Karpas-422 (cell line): ENCODE measurements around the gene AQP1. TPM values are rescaled to one million over a fixed set of nuclear protein-coding genes. Genes with fewer than 3 reads are reported as not detected.

Experiments used
- DNase-seq: peaks from one replicate; pipeline ENCODE4 v3.0.0-alpha.2; 2015
- H2AFZ ChIP-seq: fragments of 200-600 bp; sonication (generic); 2 replicates; pipeline ENCODE4 v1.6.1; 2014; ENCODE audit warnings: antibody characterized with exemption, low read length, mixed read lengths
- H3K27ac ChIP-seq: fragments of 200-600 bp; sonication (generic); 2 replicates; pipeline ENCODE4 v1.5.1; 2014; ENCODE audit warnings: mild to moderate bottlenecking, low read length, moderate library complexity
- H3K27me3 ChIP-seq: fragments of 200-600 bp; sonication (generic); 2 replicates; pipeline ENCODE4 v1.6.1; 2014; ENCODE audit warnings: low read length, mixed read lengths
- H3K36me3 ChIP-seq: fragments of 200-600 bp; sonication (generic); 2 replicates; pipeline ENCODE4 v1.6.1; 2014; ENCODE audit warnings: low read length, mixed read lengths; ENCODE audit not compliant: insufficient read depth
- H3K4me1 ChIP-seq: fragments of 200-600 bp; sonication (generic); 2 replicates; pipeline ENCODE4 v1.6.1; 2014; ENCODE audit warnings: mild to moderate bottlenecking, low read length, mixed read lengths
- H3K4me2 ChIP-seq: fragments of 200-600 bp; sonication (generic); 2 replicates; pipeline ENCODE4 v1.6.1; 2014; ENCODE audit warnings: low read length, low read depth, mild to moderate bottlenecking; ENCODE audit not compliant: poor library complexity, severe bottlenecking
- H3K4me3 ChIP-seq: fragments of 200-600 bp; sonication (generic); 2 replicates; pipeline ENCODE4 v1.5.1; 2014; ENCODE audit warnings: mild to moderate bottlenecking, antibody characterized with exemption, low read length, mixed read lengths
- H3K79me2 ChIP-seq: fragments of 200-600 bp; sonication (generic); 2 replicates; pipeline ENCODE4 v1.6.1; 2014; ENCODE audit warnings: mild to moderate bottlenecking, low read length, mixed read lengths
- H3K9ac ChIP-seq: fragments of 200-600 bp; sonication (generic); 2 replicates; pipeline ENCODE4 v1.6.0; 2014; ENCODE audit warnings: low read length
- H3K9me2 ChIP-seq: fragments of 200-600 bp; sonication (generic), shearing (Covaris generic); replicated peaks from 2 replicates; pipeline ENCODE4 v1.6.0; 2014; ENCODE audit warnings: mild to moderate bottlenecking, low read length, moderate library complexity; ENCODE audit not compliant: insufficient read depth
- H3K9me3 ChIP-seq: fragments of 300-700, 200-600 bp; sonication (generic); 2 replicates; pipeline ENCODE4 v1.6.1; 2014; ENCODE audit warnings: low read length, mixed read lengths
- H4K20me1 ChIP-seq: fragments of 200-600 bp; sonication (generic); 2 replicates; pipeline ENCODE4 v1.6.1; 2014; ENCODE audit warnings: mild to moderate bottlenecking, antibody characterized with exemption, low read length, low read depth; ENCODE audit not compliant: insufficient read depth
- total RNA-seq: library from RNA; depleted of rRNA; stranded (reverse); fragments of >200 nt; shearing (Covaris generic); gene quantifications from 2 replicates; pipeline ENCODE4 v1.2.3, GENCODE V29; 2014; ENCODE audit warnings: low replicate concordance

AQP1 gene
- total RNA-seq, 1 experiment from 2014 or later: 0.82 TPM

DNA sequence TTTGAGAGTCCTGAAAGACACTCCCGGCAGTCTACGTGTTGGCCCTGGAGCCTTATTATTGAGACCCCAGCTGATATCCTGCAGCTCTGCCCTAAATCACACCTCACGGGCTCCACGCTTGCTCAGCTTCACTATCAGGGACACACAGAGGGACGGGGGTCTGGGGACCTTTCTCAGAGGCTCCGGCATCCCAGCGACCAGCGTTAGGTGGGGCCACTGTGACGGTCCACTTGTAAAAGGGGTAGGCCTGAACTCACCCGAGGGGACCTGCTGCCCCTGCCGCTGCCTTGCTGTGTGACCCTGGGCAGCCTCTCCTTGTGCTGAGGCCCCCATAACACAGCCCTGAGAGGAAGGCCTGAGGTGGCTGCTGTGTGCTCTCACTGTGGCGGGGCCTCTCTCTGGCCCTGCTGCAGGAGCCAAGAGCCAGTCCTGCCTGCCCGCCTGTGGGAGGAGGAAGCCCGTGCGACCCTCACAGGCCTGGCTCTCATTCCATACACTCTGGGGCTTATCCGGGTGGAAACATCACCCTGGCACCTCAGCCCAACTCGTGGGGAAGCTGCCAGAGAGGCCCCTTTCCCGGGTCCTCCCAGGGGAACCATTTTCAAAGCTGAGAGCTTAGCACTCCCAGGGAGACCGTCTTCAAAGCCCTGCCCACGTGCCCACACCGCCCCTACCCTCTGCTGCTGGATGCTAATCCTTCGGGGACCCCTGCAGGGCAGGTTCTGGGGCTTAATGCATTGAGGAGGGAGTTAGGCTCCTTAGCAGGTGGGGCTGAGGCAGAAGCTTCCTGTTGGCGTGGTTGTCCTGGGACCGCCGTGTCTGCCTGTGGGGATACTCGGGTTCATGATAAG is 21.7 kb downstream of the AQP1 start:
- Histone ChIP-seq H3K36me3 (no peaks in the 10 kb centered on the region), H4K20me1 (no peaks in the 10 kb centered on the region), H3K4me3 (no peak overlapping the region), H3K9me3 (no peaks in the 10 kb centered on the region), H3K4me1 (peaks cover 3% of the 10 kb centered on the region; the same call in 1 of the 2 replicates), H3K9ac (no peak overlapping the region), H3K9me2 (no peaks in the 10 kb centered on the region), H3K79me2 (no peaks in the 10 kb centered on the region), H3K27me3 (no peaks in the 10 kb centered on the region), H3K27ac (no peak overlapping the region), H2AFZ (no peak overlapping the region), H3K4me2 (no peak overlapping the region)
- no peak for DNase-seq

DNA sequence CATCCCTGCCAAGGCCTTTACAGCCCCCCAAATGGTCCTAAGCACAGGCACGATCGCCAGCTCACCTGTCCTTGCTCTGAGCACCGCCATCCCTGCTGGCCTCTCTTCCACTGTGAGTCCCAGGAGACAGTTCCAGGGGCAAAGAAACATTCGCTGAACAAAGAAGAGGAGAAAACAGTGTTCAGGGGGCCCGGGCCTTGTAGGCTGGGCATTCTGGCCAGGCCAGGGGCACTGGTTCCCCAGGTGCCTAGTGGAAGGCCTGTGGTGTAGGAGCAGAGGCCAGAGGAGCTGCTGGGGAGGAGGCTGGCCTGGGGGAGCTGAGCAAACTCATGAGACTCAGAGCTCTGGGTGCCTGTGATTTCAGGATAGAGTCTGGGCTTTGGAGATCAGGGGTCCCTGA is 22.6 kb downstream of the AQP1 start:
- no peak for DNase-seq
- H3K4me1 ChIP-seq: peaks cover 3% of the 10 kb centered on the region; the same call in 1 of the 2 replicates

DNA sequence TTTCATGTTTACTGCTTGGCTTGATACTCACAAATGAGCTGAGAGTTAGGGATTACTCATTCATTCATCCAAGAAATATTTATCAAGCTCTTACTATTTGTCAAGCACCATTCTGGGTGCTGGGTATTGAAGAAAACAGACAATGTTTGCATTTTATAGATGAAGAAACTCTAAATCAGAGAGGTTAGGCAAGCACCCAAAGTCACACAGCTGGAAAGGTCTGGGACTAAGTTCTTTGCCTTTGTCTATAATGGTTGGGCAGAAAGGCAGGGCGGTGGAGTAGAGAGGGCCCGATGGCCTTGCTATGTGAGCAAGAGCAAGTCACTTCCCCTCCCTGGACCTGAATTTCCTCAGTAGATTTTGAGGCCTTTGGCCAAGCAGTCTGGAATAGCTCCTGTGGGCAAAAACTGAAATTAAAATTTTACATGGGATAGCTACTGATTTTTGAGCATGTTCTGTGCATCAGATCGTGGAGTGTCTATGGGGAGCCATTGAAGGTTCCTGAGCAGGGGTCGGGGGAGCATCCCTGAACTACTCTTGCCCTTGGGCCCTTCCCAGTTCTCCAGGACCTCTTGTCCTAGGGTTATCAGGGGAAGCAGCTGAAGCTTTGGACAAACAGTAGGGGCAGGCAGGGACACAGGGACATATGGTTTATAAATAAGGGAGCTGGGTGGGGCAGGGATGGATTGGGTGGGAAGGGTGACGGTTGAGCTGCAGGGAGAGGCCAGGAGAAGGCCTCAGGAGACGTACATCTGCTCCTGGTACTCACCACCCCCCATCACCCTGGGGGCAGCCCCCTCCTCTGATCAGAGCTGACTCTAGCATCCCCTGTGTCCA is 23.3 kb downstream of the AQP1 start:
- Histone ChIP-seq H3K36me3 (no peaks in the 10 kb centered on the region), H2AFZ (no peak overlapping the region), H3K27ac (no peak overlapping the region), H3K4me1 (peaks cover 3% of the 10 kb centered on the region; the same call in 1 of the 2 replicates), H3K9ac (no peak overlapping the region), H3K9me2 (no peaks in the 10 kb centered on the region), H3K79me2 (no peaks in the 10 kb centered on the region), H4K20me1 (no peaks in the 10 kb centered on the region), H3K4me2 (no peak overlapping the region), H3K9me3 (no peaks in the 10 kb centered on the region), H3K4me3 (no peak overlapping the region), H3K27me3 (no peaks in the 10 kb centered on the region)
- DNase-seq: no peak

More for the DNA sequence above, 22.6 kb downstream of the AQP1 start:
- H4K20me1 ChIP-seq: no peaks in the 10 kb centered on the region
- no peak overlapping the region for H3K9ac ChIP-seq
- H3K9me2 ChIP-seq: no peaks in the 10 kb centered on the region
- no peak overlapping the region for H3K4me3 ChIP-seq
- H3K9me3 ChIP-seq: no peaks in the 10 kb centered on the region
- no peaks in the 10 kb centered on the region for H3K36me3 ChIP-seq
- no peaks in the 10 kb centered on the region for H3K79me2 ChIP-seq
- no peak overlapping the region for H3K4me2 ChIP-seq
- H3K27me3 ChIP-seq: no peaks in the 10 kb centered on the region
- no peak overlapping the region for H2AFZ ChIP-seq
- H3K27ac ChIP-seq: no peak overlapping the region

DNA sequence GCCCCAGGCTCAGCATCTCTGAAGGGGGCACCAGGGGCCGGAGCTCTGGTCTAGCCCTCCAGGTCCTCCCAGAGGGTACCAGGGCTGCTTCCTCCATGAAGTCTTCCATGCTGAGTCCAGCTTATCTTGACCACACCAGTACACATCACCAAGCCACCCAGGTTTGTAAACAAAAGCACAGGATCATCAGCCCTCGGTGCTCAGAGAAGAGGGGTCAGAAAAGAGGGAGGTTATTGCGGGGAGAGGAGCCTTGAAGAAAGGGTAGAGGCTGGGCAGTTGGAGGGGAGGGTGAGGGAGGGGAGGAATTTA is 23.9 kb downstream of the AQP1 start:
- no peak for DNase-seq
- no peaks in the 10 kb centered on the region for H3K9me2 ChIP-seq
- H3K9ac ChIP-seq: no peak overlapping the region
- no peaks in the 10 kb centered on the region for H3K27me3 ChIP-seq
- peaks cover 3% of the 10 kb centered on the region; the same call in 1 of the 2 replicates for H3K4me1 ChIP-seq
- no peak overlapping the region for H3K4me2 ChIP-seq
- no peak overlapping the region for H2AFZ ChIP-seq
- H3K79me2 ChIP-seq: no peaks in the 10 kb centered on the region
- no peak overlapping the region for H3K27ac ChIP-seq
- no peaks in the 10 kb centered on the region for H3K9me3 ChIP-seq
- H4K20me1 ChIP-seq: no peaks in the 10 kb centered on the region
- H3K36me3 ChIP-seq: no peaks in the 10 kb centered on the region
- no peak overlapping the region for H3K4me3 ChIP-seq

DNA sequence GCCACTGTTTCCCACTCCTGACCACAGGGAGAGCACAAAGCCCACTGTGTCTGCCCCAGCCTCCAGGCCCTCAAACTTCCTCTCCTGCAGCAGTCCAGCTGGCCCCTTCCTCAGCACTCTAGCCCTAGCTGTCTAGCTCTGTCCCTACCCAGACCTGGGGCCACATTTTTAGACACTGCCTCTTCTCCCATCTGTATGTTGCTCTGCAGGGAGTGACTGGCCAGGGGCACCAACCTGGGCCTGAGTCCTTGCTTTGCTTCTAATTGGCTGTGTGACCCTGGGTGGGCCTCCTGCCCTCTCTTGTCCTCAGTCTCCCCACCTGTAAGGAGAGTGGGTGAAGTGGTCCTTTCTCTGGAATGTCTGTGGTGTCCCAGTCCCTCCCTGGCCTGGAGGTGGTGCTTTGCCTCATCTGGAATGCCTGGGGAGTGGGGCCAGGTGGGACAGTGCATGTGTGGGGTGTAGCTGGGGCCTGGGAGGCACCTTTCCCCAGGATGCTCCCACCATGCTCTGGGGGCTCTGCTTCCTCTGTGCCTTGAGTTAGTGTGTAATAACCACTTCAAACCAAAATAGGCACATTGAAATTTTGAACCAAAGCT is 25.1 kb downstream of the AQP1 start:
- Histone ChIP-seq H3K4me3 (no peak overlapping the region), H3K27me3 (no peaks in the 10 kb centered on the region), H3K9ac (no peak overlapping the region), H4K20me1 (no peaks in the 10 kb centered on the region), H3K36me3 (no peaks in the 10 kb centered on the region), H3K9me3 (no peaks in the 10 kb centered on the region), H3K9me2 (no peaks in the 10 kb centered on the region), H3K4me2 (no peak overlapping the region), H3K27ac (no peak overlapping the region), H3K4me1 (peaks cover 3% of the 10 kb centered on the region; the same call in 1 of the 2 replicates), H3K79me2 (no peaks in the 10 kb centered on the region), H2AFZ (no peak overlapping the region)
- DNase-seq: no peak

DNA sequence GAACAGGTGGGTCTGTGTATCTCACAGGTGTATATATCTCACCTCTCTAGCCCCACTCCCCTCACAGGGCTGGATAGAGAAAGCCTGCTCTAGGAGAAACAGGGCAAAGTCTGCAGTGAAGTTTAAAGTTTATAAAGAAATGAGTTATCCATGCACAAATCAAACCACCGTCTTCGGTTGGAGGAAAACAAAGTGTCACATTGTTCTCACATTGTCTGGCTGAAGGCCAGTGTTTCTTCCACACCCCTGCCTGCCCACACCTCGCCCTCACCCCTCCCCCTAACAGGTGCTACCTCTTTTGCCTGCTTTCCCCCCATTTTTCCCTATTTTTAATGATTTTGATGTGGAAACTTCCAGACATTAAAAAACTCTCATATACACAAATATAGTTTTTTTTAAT is 25.8 kb downstream of the AQP1 start:
- peaks cover 3% of the 10 kb centered on the region; the same call in 1 of the 2 replicates for H3K4me1 ChIP-seq
- H3K79me2 ChIP-seq: no peaks in the 10 kb centered on the region
- H3K4me2 ChIP-seq: no peak overlapping the region
- no peak overlapping the region for H3K9ac ChIP-seq
- no peak overlapping the region for H2AFZ ChIP-seq
- no peaks in the 10 kb centered on the region for H3K36me3 ChIP-seq
- H3K9me3 ChIP-seq: no peaks in the 10 kb centered on the region
- no peaks in the 10 kb centered on the region for H4K20me1 ChIP-seq
- H3K27ac ChIP-seq: no peak overlapping the region
- no peaks in the 10 kb centered on the region for H3K9me2 ChIP-seq
- H3K4me3 ChIP-seq: no peak overlapping the region
- no peaks in the 10 kb centered on the region for H3K27me3 ChIP-seq
- DNase-seq: no peak

DNA sequence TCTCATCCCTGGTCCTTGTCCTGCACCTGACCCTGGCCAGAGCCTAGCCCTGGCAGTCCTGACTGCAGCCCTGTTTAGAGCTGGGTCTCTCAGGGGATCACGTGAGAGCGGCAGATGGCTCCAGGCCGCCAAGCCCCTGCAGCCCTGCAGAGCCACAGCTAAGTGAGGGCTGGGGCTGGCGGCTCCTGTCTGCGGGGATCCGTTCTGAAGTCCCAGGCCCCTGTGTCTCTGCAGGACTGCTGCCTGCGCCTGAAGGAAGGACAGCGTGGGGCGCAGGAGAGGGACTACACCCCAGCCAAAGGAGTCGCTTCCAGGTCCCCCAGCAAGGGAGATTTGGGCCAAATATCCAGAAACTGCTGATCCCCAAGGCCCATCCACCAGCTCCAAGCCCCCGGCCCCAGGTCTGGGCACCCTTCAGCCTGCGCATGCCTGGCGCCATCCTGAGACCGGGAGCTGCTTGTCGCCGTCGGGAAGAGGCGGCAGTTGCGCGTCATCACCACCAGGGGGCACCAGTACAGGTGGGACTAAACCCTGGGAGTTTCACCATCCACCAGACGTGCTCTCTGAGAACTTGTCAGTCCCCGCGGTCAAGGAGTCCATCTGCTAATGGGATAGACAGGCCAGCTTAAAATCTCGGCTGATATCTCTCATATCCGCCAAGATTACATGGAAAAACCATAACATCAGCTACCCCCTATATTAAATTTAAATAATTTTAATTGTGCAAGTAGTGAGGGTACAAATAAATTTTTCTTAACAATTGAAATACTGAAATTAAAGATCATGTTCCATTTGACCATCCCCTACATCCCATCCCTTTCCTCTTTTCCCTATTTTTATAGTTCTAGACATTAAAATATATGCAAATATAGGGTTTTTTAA is 27.0 kb downstream of the AQP1 start:
- no peak overlapping the region for H3K4me2 ChIP-seq
- H3K36me3 ChIP-seq: no peaks in the 10 kb centered on the region
- no peaks in the 10 kb centered on the region for H4K20me1 ChIP-seq
- peaks cover 5% of the 10 kb centered on the region; the same call in 1 of the 2 replicates for H3K4me1 ChIP-seq
- peak; percentile 86 for DNase-seq
- no peaks in the 10 kb centered on the region for H3K9me2 ChIP-seq
- no peak overlapping the region for H3K27ac ChIP-seq
- no peak overlapping the region for H3K4me3 ChIP-seq
- H3K79me2 ChIP-seq: no peaks in the 10 kb centered on the region
- no peak overlapping the region for H3K9ac ChIP-seq
- no peaks in the 10 kb centered on the region for H3K27me3 ChIP-seq
- H2AFZ ChIP-seq: no peak overlapping the region
- H3K9me3 ChIP-seq: no peaks in the 10 kb centered on the region
